NCI-H345 (cell line): ENCODE measurements around the gene AMZ1.
"Not testable (repeated sequence)": the region's sequence is repeated elsewhere in the genome, so short reads cannot be mapped to it uniquely, and the experiment has no call there.

Experiments
- DNase-seq: peaks from one replicate; lab custom pipeline; 2025; lab: John Stamatoyannopoulos, UW

AMZ1 gene

DNA sequence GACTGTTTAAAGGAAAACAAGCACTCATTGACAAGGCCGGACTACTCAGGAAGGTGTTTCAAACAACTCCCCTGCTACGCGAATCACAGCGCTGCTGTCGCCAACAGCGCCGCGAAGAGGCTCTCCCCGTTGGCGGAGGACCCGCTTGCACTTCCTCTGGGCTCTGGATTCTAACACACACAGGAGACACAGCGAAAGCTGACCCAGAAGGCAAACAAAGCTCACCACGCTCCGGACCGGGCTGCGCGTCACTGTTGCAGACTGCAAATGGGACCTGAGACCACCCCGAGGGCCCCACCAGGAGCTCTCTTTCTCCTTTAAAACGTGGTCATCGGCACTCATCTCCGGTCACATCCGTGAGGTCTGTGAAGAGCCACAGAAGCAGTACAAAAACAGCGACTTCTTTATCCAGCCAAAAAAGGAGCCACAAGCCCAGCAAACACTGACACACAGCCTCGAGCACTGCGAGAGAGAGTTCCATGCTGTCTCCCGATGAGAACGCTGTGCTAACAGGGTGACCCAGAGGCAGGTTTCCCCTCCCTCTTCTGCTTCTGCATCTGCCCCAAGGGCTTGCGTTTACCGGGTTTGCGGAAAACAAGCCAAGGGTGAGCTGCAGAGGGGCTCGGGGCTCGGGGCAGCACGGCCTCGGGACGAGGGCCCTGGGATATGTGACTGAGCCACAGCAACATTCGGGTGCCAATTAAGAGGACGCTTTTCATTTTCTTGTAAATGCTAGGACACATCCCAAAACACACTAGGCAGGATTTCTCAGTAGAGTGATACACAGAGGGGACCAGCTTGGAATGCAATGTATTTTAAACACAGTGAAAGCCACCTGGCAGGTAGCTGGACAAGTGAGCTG is 41.3 kb downstream of the AMZ1 start:
- no peak for DNase-seq

DNA sequence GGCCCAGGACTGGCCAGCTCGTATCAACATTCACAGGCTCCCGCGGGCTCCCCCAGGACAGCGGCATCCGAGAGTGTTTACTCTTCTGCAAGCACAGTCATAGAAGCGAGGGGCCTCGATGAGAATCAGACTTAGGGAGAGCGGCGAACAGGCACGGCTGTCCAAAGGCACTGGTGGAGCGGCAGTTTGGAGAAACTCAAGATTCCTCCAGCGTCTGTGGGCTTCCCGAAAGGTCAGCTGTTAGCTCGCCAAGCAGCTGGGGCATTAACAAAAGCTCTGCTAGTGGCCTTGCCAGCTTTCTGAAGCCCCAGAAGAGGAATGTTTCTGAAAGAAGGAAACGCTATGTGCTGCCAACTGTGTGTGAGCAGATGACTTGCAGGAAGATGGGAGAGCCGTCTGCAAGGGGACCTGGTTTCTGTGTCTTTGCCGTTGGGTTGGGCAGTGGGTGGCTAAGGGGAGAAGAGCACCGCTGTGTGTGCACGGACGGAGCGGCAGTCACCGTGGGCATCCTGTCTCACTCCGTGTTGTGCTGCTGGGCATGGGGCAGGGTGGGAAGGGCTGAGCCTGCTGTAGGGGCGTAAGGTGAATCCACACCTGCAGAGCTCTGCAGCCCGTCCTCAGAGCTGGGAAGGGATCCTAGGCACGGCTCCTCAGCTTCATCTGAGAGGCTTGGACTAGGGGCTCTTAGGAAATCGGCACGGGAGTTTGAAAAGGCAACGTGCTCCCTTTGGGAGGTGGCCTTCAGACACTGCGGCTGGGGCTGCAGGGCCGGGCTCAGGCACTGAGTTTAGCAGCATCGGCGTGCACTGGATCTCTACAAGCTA is 42.1 kb downstream of the AMZ1 start:
- no peak for DNase-seq

DNA sequence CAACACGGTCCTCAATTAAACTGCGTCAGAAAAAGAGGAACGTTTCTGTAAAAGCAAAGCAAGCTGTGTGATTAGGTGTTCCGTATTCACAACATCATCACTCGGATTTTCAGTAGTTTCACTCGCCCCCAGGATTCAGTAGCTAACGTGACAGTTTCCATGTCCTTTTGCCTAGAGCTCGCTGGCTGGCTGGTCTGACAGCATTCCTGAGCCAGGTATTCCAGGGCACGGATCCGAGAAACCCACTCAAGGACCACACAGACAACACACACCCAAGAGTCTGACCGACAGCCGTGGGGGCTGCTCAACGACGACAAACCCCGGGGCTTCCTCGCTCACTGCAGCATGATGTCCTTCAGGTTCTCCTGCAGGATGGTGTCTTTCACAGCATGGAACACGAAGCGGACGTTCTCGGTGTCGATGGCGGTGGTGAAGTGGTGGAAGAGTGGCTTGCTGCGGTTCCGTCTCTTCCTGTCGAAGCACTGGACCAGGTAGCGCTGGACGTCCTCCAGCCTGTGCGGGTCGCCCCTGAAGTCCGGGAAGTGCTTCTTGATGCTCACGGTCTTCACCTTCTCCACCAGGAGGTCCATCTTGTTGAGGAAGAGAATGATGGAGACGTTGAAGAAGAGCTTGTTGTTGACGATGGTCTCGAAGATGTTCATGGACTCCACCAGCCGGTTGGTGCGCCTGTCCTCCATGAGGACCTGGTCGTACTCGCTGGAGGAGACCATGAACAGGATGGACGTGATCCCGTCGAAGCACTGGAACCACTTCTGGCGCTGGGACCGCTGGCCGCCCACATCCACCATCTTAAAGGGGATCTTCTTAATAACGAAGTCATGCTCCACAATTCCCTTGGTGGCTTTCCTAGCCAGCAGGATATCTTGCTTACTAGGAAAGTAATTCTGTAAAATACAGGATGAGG is 43.1 kb downstream of the AMZ1 start:
- no peak for DNase-seq

DNA sequence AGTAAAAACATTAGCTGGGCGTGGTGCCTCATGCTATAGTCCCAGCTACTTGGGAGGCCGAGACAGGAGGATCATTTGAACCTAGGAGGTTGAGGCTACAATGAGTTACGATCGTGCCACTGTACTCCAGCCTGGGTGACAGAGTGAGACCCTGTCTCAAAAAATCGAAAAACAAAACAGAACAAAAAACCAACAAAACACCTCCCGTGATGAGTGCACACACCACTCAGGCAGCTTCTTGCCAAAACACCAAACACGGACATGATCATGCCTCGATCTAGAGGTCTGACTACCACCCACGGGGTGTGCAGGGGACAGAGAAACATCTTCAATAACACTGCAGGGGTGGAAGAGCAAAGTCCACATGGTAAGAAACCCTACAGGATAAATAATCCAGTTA is 44.4 kb downstream of the AMZ1 start:
- no peak for DNase-seq

DNA sequence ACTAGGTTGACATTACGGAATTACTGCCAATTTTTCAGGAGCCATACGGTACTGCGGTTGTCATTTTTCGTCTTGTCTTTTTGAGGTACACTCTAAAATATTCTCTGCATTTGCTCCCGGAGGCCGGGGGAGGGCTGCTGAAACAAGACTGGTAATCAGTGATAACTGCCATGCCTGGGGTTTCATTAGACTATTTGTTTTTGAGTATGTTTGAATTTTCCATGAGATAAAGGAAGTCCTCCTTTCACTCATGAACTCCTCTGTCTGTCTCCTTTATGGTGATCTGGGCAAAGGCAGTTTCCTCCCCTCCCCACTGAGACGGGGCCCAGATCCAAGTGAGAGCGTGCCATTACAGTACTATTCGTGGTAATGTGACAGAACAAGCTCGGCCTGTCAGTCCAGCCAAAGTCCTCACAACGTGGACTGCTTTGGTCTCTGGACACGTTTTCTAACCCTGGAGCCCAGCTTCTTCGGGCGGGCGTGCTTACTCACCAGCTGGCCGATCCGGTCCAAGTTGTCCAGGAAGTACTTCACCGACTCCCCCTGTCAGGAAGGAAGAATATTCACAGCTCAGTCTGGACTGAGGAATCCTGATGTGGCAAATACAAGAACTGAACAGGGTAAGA is 45.1 kb downstream of the AMZ1 start:
- DNase-seq = no peak

DNA sequence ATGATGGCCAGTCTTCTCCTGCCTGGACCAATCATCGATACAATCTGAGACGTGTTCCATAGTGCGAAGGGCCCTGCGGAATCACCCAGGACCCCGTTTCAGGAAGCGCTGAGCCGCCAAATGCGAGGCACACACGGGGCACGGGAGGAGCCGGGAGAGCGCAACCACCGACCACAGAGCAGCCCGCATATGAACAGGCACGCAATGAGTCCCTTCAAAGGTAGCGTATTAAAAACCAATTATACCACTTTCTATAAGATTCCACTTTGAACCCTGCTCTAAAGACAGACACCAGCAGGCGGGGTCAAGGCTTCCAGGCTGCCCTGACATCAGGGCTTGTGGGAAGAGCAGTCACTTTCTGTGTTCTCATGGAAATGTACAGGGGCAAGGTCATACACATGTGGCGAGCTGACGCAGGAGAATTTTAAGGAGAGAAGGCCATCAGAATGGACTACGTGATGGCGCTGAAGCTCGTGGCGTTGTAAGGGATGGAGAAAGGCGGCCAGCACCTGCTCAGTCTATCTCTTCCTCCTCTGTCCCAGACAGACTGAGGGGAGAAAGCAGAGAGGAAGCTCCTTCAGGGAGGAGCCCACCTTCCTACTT is 46.2 kb downstream of the AMZ1 start:
- DNase-seq = no peak

DNA sequence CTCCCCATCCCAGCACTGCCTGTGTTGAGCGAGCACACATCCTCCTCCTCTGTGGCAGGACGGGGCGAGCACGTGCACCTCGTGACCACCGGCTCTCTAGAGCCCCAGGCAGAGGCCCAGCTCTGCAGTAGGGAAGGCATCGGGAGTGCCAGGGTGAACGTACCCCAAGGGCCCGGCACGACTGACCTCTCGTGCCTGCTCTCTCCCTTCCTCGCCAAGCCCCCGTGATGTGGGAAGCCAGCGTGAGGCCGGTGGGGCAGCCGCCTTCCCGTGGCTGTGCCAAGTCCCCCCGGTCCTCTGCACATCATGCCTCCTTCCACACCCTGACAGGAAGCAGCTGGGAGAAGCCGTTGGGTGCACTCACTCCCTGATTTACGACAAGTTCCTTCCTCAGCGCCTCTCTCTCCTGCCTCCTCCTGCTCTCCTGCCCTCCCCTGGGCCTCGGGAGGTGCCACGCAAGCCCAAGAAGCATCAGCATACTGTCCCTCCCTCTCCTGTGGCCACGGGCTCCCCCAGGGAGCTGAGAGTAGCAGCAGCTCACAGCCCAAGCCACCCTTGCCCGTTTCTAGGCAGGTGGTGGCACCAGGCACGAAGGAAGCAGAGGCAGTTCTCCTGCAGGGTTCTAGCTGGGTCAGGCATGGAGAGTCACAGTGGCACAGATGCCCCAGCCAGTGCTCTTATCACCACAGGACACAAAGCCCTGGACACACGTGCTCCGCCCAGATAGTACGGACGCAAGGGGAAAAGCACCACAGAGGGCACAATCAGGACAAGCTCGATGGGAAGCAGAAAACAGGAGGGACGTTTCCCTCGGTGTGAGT is 47.0 kb downstream of the AMZ1 start:
- no peak for DNase-seq

DNA sequence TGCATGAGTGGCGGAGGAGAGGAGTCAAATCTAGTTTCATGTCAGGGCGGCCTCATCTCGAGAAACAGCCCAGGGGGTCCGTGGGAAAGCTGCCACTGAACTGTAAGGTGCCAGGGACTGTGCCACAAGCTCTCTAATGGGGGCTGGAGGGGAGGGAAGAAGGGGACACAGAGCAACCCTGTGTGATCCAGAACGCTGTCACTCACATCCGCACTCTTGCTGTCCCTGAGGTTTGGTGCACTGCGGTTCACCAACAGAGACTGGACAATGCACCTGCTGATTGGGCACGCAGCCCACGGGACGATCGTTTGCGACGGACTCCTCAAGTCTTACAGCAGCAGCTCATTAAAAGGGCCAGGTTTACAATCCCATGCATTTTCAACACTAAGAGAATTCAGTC is 47.7 kb downstream of the AMZ1 start:
- no peak for DNase-seq

DNA sequence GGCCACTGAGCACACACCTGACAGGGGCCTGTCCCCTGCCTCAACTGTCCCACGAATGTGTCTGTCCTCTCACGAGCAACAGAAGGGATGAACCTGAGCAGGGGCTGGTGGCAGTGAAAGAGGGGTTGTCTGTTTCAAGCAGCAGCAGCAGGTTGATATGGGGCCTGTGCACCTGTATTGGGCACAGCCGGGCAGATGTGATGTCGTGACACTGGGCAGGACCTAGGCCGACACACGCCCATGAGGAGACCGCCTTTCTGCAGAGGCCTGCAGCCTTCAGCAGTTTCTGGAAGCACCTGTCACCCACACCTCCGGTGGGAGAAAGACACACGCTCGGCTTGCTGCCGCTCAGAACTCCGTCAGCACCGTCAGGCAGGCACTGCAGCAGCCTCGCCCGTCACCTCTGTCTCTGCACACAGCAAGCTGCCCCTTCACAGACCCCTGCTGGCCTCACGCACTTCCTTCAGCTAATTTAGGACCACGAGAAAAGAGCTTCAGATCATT is 48.5 kb downstream of the AMZ1 start:
- DNase-seq = no peak

DNA sequence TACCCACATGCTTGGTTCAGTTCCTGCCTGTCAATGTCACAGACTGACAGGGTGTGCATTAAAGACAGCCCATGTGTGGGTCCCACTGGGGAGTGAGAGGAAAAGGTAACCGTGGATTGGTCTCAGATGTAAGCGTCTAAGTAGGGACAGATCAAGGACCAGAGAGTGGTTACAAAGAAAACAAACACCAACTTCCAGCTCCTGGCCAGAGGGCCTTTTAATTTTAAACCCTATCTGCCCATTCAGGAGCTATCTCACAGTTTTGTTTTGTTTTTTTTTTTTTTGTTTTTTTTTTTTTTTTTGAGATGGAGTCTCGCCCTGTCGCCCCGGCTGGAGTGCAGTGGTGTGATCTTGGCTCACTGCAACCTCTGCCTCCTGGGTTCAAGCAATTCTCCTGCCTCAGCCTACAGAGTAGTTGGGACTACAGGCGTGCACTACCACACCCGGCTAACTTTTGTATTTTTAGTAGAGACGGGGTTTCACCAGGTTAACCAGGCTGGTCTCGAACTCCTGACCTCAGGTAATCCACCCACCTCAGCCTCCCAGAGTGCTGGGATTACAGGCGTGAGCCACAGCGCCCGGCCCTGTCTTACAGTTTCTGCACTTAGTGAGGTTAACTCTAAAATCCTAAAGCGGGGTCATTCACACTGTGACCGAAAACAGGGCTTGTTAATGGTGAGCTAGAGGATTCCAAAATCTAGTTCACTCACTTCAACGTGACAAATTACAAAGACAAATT is 49.2 kb downstream of the AMZ1 start:
- not testable (repeated sequence) for DNase-seq

DNA sequence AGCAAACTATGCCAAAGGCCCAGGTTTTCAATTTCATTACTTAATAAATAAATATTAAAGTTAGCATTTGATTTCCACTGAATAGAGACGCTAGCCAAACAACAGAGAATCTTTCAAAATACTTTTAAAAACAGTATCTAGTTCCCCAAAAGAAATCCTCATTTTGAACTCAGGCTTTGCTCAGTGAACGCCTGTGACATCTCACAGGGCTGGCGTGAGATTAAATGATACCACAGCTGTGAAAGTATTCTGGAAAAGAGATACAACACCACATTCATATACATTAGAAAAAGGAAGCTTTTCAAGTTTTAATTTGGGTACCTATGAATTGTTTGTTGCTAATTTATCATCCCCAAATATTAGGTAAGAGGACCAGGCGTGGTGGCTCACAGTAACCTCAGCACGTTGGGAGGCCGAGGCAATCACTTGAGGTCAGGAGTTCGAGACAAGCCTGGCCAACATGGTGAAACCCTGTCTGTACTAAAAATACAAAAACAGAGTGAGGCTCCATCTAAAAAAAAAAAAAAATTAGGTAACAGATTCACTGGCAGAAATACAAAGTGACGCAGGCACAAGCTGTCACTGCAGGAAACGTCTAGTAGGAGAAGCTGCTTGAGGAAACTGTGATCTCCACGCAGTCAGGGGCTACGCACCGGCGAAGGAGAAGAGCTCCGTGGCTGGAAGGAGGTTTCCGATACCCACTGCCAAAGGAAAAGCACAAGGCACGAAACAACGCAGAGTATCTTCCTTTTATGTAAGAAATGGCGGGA is 50.0 kb downstream of the AMZ1 start:
- no peak for DNase-seq

DNA sequence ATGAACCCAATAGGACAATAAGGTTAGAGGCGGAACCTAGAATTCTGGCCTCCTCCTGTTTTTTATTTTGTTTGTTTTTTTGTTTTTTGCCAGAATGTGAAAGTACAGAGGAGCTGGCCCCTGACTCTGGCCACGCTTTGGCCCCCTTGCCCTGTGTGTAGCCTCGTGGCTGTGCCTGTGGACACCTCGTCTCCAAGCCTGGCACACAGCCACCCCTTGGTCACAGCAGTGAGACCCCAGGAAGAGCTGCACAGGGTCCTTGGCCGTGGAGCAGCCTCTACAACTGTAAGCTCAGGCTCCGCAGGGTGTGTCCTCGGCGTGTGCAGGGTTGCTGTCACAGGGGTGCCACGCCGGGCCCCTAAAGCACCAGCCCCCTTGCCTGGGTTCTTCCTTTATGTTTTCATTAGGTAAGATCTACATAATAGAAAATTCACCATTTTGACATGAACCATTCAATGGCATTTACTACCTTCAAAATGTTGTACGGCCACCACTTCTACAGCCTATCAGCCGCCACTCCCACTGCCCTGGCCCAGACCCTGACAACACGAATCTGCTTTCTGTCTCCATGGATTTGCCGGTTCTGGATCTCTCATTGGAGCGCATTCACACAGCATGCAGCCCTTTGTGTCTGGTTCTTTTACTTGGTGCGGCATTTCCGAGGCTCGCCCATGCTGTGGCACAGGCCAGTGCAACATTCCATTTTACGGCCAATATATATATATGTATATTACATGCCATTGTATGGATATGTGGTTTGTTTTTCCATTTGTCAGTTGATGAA is 51.0 kb downstream of the AMZ1 start:
- DNase-seq = no peak

DNA sequence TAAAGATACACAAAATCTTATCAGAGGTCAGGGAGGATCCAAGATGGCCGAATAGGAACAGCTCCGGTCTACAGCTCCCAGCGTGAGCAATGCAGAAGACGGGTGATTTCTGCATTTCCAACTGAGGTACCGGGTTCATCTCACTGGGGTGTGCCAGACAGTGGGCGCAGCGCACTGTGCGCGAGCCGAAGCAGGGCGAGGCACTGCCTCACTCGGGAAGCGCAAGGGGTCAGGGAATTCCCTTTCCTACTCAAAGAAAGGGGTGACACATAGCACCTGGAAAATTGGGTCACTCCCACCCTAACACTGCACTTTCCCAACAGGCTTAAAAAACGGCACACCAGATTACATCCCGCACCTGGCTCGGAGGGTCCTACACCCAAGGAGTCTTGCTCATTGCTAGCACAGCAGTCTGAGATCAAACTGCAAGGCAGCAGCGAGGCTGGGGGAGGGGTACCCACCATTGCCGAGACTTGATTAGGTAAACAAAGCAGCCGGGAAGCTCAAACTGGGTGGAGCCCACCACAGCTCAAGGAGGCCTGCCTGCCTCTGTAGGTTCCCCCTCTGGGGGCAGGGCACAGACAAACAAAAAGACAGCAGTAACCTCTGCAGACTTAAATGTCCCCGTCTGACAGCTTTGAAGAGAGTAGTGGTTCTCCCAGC is 55.7 kb downstream of the AMZ1 start:
- not testable (repeated sequence) for DNase-seq

DNA sequence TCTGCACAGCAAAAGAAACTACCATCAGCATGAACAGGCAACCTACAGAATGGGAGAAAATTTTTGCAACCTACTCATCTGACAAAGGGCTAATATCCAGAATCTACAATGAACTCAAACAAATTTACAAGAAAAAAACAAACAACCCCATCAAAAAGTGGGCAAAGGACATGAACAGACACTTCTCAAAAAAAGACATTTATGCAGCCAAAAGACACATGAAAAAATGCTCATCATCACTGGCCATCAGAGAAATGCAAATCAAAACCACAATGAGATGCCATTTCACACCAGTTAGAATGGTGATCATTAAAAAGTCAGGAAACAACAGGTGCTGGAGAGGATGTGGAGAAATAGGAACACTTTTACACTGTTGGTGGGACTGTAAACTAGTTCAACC is 60.7 kb downstream of the AMZ1 start:
- not testable (repeated sequence) for DNase-seq

DNA sequence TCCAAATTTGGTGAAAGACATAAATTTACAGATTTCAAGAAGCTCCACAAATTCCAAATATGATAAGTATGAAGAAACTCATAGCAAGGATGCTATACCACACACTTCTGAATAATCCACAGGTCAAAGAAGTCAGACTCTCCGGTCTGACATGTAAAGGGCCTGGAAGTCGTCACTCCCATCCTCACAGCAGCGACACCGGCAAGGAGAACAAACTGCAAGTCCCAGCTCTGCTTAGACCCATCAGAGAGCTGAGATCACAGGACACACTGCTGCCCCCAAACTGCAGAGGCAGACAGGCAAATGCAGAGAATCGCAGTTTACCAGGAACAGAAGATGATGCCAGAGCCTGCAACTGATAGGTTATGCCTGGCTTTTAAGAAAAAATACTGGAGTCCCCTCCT is 62.0 kb downstream of the AMZ1 start:
- DNase-seq = no peak

DNA sequence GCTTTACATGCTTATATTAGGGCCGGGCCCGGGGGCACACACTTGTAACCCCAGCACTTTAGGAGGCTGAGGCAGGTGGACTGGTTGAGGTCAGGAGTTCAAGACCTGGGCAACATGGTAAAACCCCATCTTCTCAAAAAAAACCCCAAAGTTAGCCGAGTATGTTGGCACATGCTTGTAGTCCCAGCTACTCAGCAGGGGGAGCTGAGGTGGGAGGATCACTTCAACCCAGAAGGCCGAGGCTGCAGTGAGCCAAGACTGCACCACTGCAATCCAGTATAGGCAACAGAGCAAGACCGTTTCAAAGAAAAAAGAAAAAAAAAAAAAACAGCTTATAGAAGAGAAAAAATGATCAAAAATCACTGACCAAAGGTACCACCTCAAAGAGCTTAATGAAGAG is 63.1 kb downstream of the AMZ1 start:
- no peak for DNase-seq

DNA sequence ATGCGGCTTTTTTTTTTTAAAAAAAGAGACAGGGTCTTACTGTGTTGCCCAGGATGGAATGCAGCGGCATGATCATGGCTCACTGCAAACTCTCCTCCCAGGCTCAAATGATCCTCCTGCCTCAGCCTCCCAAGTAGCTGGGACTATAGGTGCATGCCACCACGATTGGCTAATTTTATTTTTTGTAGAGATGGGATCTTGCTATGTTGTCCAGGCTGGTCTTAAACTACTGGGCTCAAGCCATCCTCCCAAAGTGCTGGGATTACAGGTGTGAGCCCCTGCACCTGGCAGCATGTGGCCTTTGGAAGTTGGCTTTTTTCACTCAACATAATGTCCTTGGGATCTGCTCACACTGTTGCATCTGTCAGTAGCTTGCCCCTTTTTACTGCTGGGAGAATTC is 65.1 kb downstream of the AMZ1 start:
- DNase-seq = no peak
